Stimulated activated CD8-positive, alpha-beta memory T cell treated with anti-CD3 and anti-CD28 coated beads, Interleukin-12 subunit alpha, Interleukin-12 subunit beta, amount 100 ng/mL, for 24 hours (primary cell): ENCODE data around the gene ARHGAP26.

ENCODE experiments used
- DNase-seq: peaks from one replicate; pipeline ENCODE4 v3.0.0-alpha.2; 2020; ENCODE audit errors: extremely low read depth

The ARHGAP26 gene

DNA sequence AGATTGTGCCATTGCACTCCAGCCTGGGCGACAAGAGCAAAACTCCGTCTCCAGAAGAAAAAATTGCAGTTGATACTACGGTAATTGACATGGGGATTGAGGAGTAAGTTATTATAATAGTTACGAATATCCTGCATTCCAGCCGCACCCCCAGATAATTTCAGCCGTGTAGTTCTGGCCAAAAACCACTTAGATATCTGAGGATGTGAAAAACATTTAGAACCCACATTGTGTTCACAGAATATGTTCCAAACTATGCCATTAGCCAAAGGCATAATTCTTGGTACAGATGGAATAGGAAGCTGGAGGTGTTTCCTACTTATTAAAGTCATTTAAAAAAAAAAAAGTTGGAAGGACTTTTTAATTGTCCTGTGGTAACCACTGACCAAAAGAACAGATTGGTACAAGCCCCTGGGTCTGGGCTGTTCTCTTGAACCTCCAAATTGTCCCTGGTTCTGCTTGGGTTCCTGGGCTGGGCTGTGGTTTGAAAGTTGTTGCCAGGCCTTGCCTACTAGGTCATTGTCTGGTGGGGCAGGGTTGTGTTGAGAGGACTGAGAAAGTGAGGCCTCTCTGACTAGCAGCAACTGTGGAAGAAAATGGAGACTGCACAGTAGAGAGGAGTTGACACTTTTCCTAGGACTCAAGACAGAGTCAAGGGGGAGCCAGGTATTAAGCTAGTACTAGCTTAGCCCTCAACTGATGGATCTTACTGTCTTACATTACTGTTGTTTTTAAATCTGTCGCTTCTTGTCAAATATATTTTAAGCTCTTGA, 434.5 kb downstream of the ARHGAP26 start:
- DNase-seq = no peak

- DNase-seq = no peak
Measured at GRCh38 chr5:143205386-143205785, 435.2 kb downstream of the ARHGAP26 start.

DNA sequence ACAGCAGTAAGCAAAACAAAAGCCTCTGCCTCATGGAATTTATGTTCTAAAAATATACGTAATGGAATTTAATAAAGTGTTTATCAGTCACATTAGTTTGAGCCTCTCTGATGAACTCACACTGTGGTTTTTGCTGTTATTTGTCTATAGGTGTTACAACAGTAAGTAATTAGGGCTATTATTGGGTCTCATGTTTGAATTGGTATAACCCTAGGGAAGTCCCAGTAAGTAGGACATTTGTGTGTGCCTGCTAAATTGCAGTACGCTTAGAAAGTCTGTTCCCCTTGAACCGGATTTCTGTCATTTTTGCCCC, 435.7 kb downstream of the ARHGAP26 start:
- DNase-seq = no peak

GRCh38 chr5:143206196-143207053, 436.2 kb downstream of the ARHGAP26 start:
- DNase-seq = no peak

GRCh38 chr5:143207058-143207457, 436.9 kb downstream of the ARHGAP26 start:
- DNase-seq = no peak

GRCh38 chr5:143207563-143208364, 437.6 kb downstream of the ARHGAP26 start:
- no peak for DNase-seq

- DNase-seq = no peak
Measured at GRCh38 chr5:143208365-143208641, 438.1 kb downstream of the ARHGAP26 start.

- no peak for DNase-seq
Measured at GRCh38 chr5:143208781-143209510, 438.8 kb downstream of the ARHGAP26 start.

DNA sequence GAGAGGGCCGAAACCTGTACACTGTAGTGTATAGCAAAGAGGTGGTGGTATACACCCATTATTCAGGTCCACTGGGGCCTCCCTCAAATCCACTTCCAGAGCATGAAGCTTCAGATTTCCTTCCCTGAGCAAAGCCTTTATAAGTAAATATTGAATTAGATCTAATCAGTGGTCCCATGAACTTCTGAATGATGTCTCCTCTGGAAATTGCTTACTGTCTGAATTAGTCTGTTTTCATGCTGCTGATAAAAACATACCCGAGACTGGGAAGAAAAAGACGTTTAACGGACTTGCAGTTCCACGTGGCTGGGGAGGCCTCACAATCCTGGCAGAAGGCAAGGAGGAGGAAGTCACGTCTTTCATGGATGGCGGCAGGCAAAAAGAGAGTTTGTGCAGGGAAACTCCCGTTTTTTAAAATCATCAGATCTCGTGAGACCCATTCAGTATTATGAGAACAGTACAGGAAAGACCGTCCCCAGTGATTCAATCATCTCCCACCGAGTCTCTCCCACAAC, 439.8 kb downstream of the ARHGAP26 start:
- no peak for DNase-seq

DNA sequence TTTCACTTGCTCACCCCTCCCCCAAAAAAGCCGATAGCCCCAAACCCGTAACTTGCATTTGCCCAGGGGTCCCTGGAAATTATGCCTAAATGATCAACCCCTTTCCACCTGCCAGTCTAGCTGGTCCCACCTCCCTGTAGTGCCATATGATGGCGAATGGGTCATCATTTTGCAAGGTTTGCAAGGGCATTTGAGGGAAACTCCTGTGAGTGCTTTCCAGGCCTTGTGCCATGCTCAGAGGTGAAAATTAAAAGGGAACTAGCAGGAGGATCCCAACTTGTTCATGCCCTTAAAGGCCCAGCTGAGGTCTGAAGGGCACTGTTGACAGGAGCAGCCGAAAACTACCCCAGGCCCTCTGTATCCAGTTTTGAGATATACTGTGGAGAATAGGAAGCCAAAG, 440.4 kb downstream of the ARHGAP26 start:
- no peak for DNase-seq

DNA sequence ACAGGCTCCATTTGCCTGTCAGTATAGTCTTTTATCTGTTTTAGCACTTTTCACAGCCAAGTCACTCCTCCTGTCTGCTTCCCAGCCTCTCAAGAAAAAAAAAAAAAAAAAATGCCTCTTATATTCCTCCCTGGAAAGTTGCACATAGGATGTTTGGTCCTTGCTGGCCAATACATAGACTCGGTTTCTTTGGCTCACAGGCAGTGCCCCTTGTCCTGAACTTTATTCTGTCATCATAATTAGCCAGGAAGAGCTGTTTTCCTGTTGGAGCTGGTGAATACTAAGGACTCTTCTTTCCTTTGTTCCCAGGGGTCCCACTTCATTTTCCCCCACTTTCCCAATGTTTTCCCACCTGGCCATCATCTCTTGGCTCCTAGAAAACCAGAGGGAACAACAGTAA, 442.1 kb downstream of the ARHGAP26 start:
- no peak for DNase-seq

DNA sequence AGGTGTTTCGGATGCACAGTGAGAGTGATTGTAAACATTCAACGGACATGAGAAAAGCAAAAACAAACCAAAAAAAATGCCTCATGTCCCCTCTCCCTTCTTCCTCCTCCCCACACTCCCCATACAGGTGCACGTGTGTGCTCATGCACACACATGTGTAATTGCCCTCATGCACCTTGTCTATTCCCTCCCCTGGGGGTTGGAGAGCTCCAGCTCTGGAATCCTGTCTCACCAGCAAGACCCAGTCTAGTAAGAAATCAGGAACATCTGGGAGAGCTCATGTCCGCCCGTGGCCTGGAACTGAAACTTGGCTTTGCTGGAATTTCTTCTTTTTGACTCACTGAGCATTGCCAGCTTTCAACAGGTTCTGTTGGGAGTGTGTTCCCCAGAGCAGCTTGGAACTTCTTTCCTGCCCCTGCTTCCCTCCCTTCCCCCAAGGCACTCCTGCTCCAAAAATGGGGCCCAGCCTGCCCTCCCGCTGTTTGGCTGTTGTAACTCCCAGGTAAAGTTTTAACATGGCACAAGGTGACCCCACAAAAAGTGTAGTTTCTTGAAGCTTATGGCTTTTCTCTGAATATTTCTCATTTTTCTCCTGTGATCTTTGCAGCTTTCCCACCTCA, 443.2 kb downstream of the ARHGAP26 start:
- no peak for DNase-seq

GRCh38 chr5:143213851-143214363, 443.7 kb downstream of the ARHGAP26 start:
- DNase-seq = no peak

- DNase-seq = no peak
Measured at GRCh38 chr5:143214458-143214857, 444.3 kb downstream of the ARHGAP26 start.

- DNase-seq = no peak
Measured at GRCh38 chr5:143214890-143215289, 444.7 kb downstream of the ARHGAP26 start.

- no peak for DNase-seq
Measured at GRCh38 chr5:143215690-143216089, 445.5 kb downstream of the ARHGAP26 start.

DNA sequence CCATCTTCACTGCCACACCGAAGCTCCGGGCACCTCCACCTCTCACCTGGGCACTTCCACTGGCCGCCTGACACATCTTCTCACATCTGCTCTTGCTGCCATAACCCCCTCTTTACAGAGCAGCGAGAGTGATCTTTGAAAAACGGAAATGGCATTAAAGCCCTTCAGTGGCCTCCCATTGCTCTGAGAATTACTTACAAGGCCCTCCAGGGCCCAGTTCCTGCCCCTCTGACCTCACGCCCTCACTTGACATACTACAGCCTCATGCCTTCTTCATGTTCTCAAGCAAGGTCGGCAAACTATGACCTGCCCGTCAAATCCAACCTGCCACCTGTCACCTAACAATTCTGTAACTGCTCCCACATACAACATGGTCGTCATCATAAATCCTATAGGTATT, 446.0 kb downstream of the ARHGAP26 start:
- no peak for DNase-seq

DNA sequence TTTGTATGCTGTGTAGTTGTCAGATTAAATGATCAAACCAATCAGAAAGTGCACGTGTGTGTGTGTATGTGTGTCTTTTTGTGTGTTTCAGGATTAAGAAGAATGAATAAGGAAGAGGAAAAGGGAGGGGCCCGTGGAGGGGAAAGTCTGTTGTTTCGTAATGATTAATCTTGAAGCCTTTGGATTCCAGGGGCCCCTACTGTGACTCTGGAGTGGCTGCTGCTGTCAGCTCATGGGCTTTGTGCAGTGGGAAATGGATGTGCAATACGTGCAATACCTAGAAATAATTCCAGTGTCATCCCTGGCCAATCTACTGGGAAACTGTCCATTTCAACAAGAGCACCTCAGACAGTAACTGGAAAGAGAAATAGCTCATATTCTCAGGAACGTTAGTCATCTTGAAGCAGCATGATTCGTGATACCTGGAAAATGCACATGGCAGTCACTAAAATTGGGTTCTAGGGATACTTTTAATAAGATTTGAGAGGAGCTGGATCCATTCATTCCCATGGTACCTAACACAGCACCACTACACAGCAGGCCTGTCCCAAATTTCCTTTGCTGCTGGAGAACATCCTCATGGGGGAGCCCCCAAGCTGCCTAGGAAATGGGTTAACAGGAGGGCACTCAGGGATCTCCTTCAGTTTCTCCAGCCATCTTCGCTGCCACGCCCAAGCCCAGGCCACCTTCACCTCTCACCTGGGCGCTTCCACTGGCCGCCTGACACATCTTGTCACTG, 447.1 kb downstream of the ARHGAP26 start:
- no peak for DNase-seq

GRCh38 chr5:143217804-143218160, 447.6 kb downstream of the ARHGAP26 start:
- DNase-seq = no peak

GRCh38 chr5:143218517-143219170, 448.5 kb downstream of the ARHGAP26 start:
- no peak for DNase-seq
